Transverse colon (tissue), 4 donors: ENCODE measurements around the gene CCDC188. TPM values are rescaled to one million over a fixed set of nuclear protein-coding genes. Genes with fewer than 3 reads are reported as not detected.

ENCODE experiments used
- DNase-seq: peaks from one replicate; pipeline ENCODE4 v3.0.0-alpha.2; 2019
- H3K27ac ChIP-seq, 4 donors: fragments of 200-600 bp; sonication (generic); 2 replicates each; pipeline ENCODE4 v1.5.1; 2016 to 2018; ENCODE audit warnings: inconsistent platforms in 4 of 4
- H3K27me3 ChIP-seq: fragments of 200-600 bp; sonication (generic); 2 replicates; pipeline ENCODE4 v1.5.1; 2017; ENCODE audit warnings: inconsistent platforms
- H3K36me3 ChIP-seq, 4 donors: fragments of 200-600 bp; sonication (generic); 2 replicates each; pipeline ENCODE4 v1.5.1; 2017 to 2019; ENCODE audit warnings: inconsistent platforms in 4 of 4
- H3K4me1 ChIP-seq, 4 donors: fragments of 200-600 bp; sonication (generic); 2 replicates each; pipeline ENCODE4 v1.5.1; 2017 to 2020; ENCODE audit warnings: inconsistent platforms in 4 of 4
- H3K4me3 ChIP-seq, 4 donors: fragments of 200-600 bp; sonication (generic); 1 replicate in 1 of 4; 2 replicates in 3 of 4; pipeline versions ENCODE4 v1.5.1 to v1.6.1; 2017 to 2019; ENCODE audit warnings: inconsistent platforms in 4 of 4
- H3K9me3 ChIP-seq, 2 donors: fragments of 200-600 bp; sonication (generic); 2 replicates each; pipeline ENCODE4 v1.5.1; 2017 to 2019; ENCODE audit warnings: inconsistent platforms in 2 of 2
- EP300 ChIP-seq: sonication (generic); formaldehyde crosslinking; IDR thresholded peaks from one replicate; pipeline ENCODE4 v1.6.1; 2017; ENCODE audit warnings: antibody characterized with exemption, low read depth
- POLR2A ChIP-seq: fragments of 450-650 bp; IDR thresholded peaks from one replicate; pipeline ENCODE4 v1.6.1; 2016; ENCODE audit warnings: antibody characterized with exemption, mild to moderate bottlenecking, moderate library complexity
- POLR2AphosphoS5 ChIP-seq, 3 donors: sonication (generic); formaldehyde crosslinking; IDR thresholded peaks; one replicate each; pipeline ENCODE4 v1.6.1; 2016; ENCODE audit warnings: antibody characterized with exemption in 3 of 3
- WGBS, 2 donors: methylation state at CpG; one replicate each; pipeline ENCODE4 v1.1.5; 2018; ENCODE audit warnings: low coverage in 1 of 2; 5-methylcytosine and 5-hydroxymethylcytosine counted together
- in situ Hi-C, 4 donors: fragments of 200-750 bp; cut with MboI; loops; one replicate each; pipeline versions ENCODE4 v1.15.0 to v1.15.1; 2017; ENCODE audit warnings: low sequenced_read_pairs in 3 of 4, low pct_ligation_motif_present in 1 of 4, low pct_unique_long_range_greater_than_20kb in 1 of 4
- intact Hi-C: fragments of 100-400 bp; cut with DNase I; formaldehyde crosslinking; loops from one replicate; pipeline ENCODE4 v1.15.1; 2023; ENCODE audit warnings: low total_unique reads
- total RNA-seq, 4 donors: library from RNA; depleted of rRNA; stranded (reverse); fragments of >200 nt; gene quantifications; one replicate each; pipeline ENCODE4 v1.1.0, GENCODE V29; 2016
- TF ChIP-seq, protein P1 (sequence below), 5 experiments: fragments of 200-600 bp in 3 of 5; fragments of 450-650 bp in 2 of 5; sonication (generic) in 3 of 5; IDR thresholded peaks; 1 replicate in 2 of 5; 2 replicates in 3 of 5; pipeline ENCODE4 v1.5.1; 2016 to 2017; ENCODE audit warnings: antibody characterized with exemption in 5 of 5, inconsistent platforms in 3 of 5, mild to moderate bottlenecking in 2 of 5, moderate library complexity in 1 of 5

The CCDC188 gene
- total RNA-seq: under 1 TPM in 1 of 4 donors, not detected in 3; 0.41 TPM

DNA sequence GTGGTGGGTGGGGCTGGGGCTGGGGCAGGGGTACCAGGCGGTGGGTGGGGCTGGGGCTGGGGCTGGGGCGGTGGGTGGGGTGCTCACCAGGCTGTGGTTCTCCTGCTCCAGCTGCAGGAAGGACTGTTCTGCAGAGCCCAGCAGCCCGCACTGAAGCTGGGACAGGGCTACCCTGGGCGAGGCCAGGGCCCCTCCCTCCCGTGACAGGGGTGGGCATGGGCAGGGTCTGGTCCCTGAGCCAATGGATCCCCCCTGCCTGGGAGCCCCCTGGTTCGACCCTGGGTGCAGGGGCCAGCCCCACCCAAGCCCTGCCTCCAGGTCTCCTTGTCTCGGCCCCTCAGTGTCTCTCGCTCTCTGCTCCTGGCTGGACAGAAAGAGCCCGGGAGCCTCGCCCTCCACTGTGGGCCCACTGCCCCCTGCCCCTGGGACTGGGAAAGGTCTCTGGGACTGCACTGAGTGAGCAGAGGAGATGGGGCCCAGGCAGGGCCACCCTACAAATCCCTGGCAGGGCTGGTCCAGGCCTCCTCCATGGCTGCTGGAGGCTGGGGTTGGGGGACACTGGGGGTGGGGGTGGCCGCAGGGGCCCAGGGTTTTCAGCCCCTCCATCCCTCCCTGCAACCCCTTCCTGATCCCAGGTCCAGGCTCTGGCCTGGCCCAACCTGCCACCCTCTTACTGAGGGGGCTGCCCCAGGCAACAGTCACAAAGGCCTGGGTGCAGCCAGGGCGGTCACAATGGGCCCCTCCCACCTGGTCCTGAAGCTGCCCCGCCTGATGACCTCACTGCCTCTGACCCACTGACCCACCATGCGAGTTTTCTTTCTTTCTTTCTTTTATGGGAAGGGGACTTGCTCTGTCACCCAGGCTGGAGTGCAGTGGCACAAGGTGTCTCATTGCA, at the start of gene CCDC188:
CCDC188 (minus strand) TSS at position 675 of the 895 bp plus-strand sequence; CDS start at position 606, 69 bp downstream.
- H3K4me1 ChIP-seq: peaks cover 0 to 7% (median 0%) of the 10 kb centered on the region in 4 donors
- TF ChIP-seq EP300 (no peak), POLR2A (no peak), POLR2AphosphoS5 (IDR thresholded peaks at IDR 0.05) (no peak)
- TF ChIP-seq, protein P1, sequence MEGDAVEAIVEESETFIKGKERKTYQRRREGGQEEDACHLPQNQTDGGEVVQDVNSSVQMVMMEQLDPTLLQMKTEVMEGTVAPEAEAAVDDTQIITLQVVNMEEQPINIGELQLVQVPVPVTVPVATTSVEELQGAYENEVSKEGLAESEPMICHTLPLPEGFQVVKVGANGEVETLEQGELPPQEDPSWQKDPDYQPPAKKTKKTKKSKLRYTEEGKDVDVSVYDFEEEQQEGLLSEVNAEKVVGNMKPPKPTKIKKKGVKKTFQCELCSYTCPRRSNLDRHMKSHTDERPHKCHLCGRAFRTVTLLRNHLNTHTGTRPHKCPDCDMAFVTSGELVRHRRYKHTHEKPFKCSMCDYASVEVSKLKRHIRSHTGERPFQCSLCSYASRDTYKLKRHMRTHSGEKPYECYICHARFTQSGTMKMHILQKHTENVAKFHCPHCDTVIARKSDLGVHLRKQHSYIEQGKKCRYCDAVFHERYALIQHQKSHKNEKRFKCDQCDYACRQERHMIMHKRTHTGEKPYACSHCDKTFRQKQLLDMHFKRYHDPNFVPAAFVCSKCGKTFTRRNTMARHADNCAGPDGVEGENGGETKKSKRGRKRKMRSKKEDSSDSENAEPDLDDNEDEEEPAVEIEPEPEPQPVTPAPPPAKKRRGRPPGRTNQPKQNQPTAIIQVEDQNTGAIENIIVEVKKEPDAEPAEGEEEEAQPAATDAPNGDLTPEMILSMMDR (IDR thresholded peaks at IDR 0.05): no peak
- in situ Hi-C loops: loop anchor here in 2 of 4 donors (10.0 to 25.0 kb wide), 2 partner anchors 144 to 487 kb away; no protein-coding TSS in a partner anchor
- H3K4me3 ChIP-seq: no peak within 1 kb of the TSS
- peaks cover 14% of the 10 kb centered on the region for H3K27me3 ChIP-seq
- no peak for DNase-seq
- no peaks in the 10 kb centered on the region for H3K9me3 ChIP-seq
- H3K36me3 ChIP-seq: no peaks in the 10 kb centered on the region
- intact Hi-C loops: no loop called here
- WGBS, 2 donors: 64% methylated on average over 13 of the region's 14 CpGs; no CpG with 5 or more reads in 1 of the 2 donors
- H3K27ac ChIP-seq: no peak within 1 kb of the TSS

- Histone ChIP-seq H3K27me3 (no peaks in the 10 kb centered on the region), H3K4me1 (peaks cover 0 to 9% (median 6%) of the 10 kb centered on the region in 4 donors), H3K9me3 (no peaks in the 10 kb centered on the region), H3K27ac (no peak overlapping the region), H3K4me3 (no peak overlapping the region), H3K36me3 (no peaks in the 10 kb centered on the region)
- in situ Hi-C loops: no loop called here
- WGBS, 2 donors: 88% methylated on average over 5 of the region's 5 CpGs; no CpG with 5 or more reads in 1 of the 2 donors
- intact Hi-C loops: no loop called here
- TF ChIP-seq, protein P1 (IDR thresholded peaks at IDR 0.05): no peak
- no peak for TF ChIP-seq POLR2A
- TF ChIP-seq EP300: no peak
- no peak for TF ChIP-seq POLR2AphosphoS5 (IDR thresholded peaks at IDR 0.05)
- DNase-seq: no peak
These were observed 49.1 kb upstream of the CCDC188 start for GRCh38 chr22:20199906-20200305.

DNA sequence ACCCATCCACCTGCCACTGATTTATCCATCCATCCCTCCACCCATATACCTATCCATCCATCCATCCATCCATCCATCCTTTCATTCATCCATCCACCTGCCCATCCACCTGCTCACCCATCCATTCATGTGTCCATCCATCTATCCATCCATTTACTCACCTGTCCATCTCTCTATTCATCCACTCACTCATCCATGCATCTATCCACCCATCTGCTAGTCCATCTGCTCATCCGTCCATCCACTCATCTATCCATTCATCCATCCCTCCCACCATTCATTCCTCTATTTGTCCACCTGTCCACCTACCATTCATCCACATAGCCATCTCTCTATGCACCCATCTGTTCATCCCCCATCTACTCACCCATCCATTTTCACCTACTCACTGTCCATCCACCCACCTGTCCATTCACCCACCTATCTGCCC, 48.6 kb upstream of the CCDC188 start:
- no peaks in the 10 kb centered on the region for H3K36me3 ChIP-seq
- no peaks in the 10 kb centered on the region for H3K9me3 ChIP-seq
- DNase-seq: no peak
- intact Hi-C loops (no loop called here), in situ Hi-C loops (no loop called here)
- H3K27ac ChIP-seq: no peak overlapping the region
- WGBS, 2 donors: 79 to 86% methylated on average over 1 of the region's 1 CpG
- TF ChIP-seq EP300: no peak
- TF ChIP-seq POLR2AphosphoS5 (IDR thresholded peaks at IDR 0.05): no peak
- no peak for TF ChIP-seq POLR2A
- TF ChIP-seq, protein P1 (IDR thresholded peaks at IDR 0.05): no peak
- no peak overlapping the region for H3K4me3 ChIP-seq
- peaks cover 0 to 6% (median 5%) of the 10 kb centered on the region in 4 donors for H3K4me1 ChIP-seq
- no peaks in the 10 kb centered on the region for H3K27me3 ChIP-seq

- TF ChIP-seq EP300 (no peak), POLR2A (no peak), POLR2AphosphoS5 (IDR thresholded peaks at IDR 0.05) (no peak)
- TF ChIP-seq, protein P1 (IDR thresholded peaks at IDR 0.05): no peak
- no peak for DNase-seq
- H3K4me3 ChIP-seq: no peak overlapping the region
- intact Hi-C loops: no loop called here
- no peak overlapping the region for H3K27ac ChIP-seq
- no peaks in the 10 kb centered on the region for H3K27me3 ChIP-seq
- H3K36me3 ChIP-seq: no peaks in the 10 kb centered on the region
- in situ Hi-C loops: no loop called here
- WGBS, 2 donors: 43% methylated on average over 10 of the region's 10 CpGs; no CpG with 5 or more reads in 1 of the 2 donors
- H3K4me1 ChIP-seq: no peaks in the 10 kb centered on the region
- H3K9me3 ChIP-seq: no peaks in the 10 kb centered on the region
These were observed 47.9 kb upstream of the CCDC188 start for GRCh38 chr22:20198557-20199319.
